Motor neuron (in vitro differentiated cells): Measurements from ENCODE around the gene ABO. TPM values are rescaled to one million over a fixed set of nuclear protein-coding genes. Genes with fewer than 3 reads are reported as not detected.
A peak's percentile ranks its signal among the peaks of the same experiment; 100 is the strongest.
"Not testable (repeated sequence)": the region's sequence is repeated elsewhere in the genome, so short reads cannot be mapped to it uniquely, and the experiment has no call there.

Experiments used
- ATAC-seq, 8 experiments: fragments of 200-7000 bp; cut with Tn5 transposase; replicated peaks in 6 of 8; 2 replicates each; pipeline ENCODE4 v1.8.0; 2021; ENCODE audit warnings: mild to moderate bottlenecking in 8 of 8, moderate library complexity in 8 of 8
- H3K27ac ChIP-seq, 2 donors: fragments of 250-450 bp; sonication (Bioruptor Pico); 2 replicates each; pipeline ENCODE4 v1.9.0; 2021; ENCODE audit warnings: antibody characterized with exemption in 2 of 2, mild to moderate bottlenecking in 2 of 2, moderate library complexity in 1 of 2
- H3K4me1 ChIP-seq, 2 donors: fragments of 250-450 bp; sonication (Bioruptor Pico); replicated peaks in 1 of 2; 2 replicates each; pipeline ENCODE4 v1.6.1; 2021; ENCODE audit warnings: antibody characterized with exemption in 2 of 2, mild to moderate bottlenecking in 2 of 2, moderate library complexity in 1 of 2
- H3K4me3 ChIP-seq, 5 donors: fragments of 250-450 bp; sonication (Bioruptor Pico); 2 replicates each; pipeline ENCODE4 v1.9.0; 2021; ENCODE audit warnings: antibody characterized with exemption in 5 of 5, mild to moderate bottlenecking in 5 of 5, moderate library complexity in 4 of 5
- WGBS, 10 experiments: fragments of 450-650 bp; shearing (Covaris generic); methylation state at CpG; one replicate each; pipeline ENCODE4 v1.0.0; 2022; 5-methylcytosine and 5-hydroxymethylcytosine counted together
- in situ Hi-C, 9 experiments: fragments of 400-800 bp; cut with MboI; loops; one replicate each; pipeline ENCODE4 v1.15.0; 2021; ENCODE audit warnings: low sequenced_read_pairs in 9 of 9, low pct_unique_long_range_greater_than_20kb in 2 of 9; ENCODE audit not compliant: unreplicated experiment in 9 of 9
- total RNA-seq, 8 experiments: library from RNA; unstranded; fragments of 300-600 nt; gene quantifications; 2 replicates each; pipeline versions ENCODE4 v1.2.3 to v1.2.4, GENCODE V29; 2022

Gene ABO
- total RNA-seq, 8 experiments from 2014 or later, result under 0.01 to 0.38 (median 0.12) TPM; not detected in 2

DNA sequence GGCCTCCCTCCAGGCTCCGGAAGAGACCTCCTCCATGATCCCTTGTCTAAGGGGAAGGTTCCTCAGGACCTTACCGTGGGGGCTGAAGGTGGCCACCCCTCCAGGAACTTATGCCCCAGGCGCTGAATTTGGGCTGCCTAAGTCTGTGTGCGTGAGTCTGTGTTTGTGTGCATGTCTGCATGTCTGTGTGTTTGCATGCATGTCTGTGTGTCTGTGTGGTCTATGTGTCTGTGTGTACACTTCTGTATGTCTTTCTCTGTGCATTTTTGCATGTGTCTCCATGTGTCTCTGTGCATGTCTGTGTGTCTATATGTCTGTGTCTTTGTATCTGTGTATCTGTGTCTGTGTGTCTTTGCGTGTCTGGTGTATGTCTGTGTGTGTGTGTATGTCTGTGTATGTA lies 20.5 kb downstream of the ABO start:
- in situ Hi-C loops, result no loop called here
- no peak for ATAC-seq
- WGBS, 10 experiments, result 80 to 100% (median 88%) methylated on average over 1 to 5 of the region's 5 CpGs; no CpG with 5 or more reads in 5 of the 10 experiments

DNA sequence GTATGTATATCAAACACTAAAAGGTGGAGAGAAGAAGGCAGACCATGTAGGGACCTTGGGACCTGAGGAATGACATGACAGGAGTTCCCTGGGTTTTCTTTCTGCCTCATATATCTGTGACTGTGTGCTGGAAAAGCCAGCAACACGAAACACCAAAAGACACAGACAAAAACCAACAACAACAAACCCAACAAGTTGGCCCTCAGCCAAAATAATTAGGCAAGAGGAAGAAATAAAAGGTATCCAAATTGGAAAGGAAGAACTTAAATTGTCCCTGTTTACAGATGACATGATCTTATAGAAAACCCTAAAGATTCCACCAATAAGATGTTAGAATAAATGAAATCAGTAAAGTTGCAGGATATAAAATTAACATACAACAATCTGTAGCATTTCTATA lies 21.7 kb downstream of the ABO start:
- no peak overlapping the region for H3K27ac ChIP-seq
- in situ Hi-C loops, result no loop called here
- no peak overlapping the region for H3K4me3 ChIP-seq
- 0 to 67% (median 42%) methylated on average over 1 of the region's 1 CpG; no CpG with 5 or more reads in 4 of the 10 experiments for WGBS, 10 experiments
- no peaks in the 10 kb centered on the region for H3K4me1 ChIP-seq
- no peak for ATAC-seq

More for the DNA sequence above, 20.5 kb downstream of the ABO start:
- Histone ChIP-seq H3K4me3 (no peak overlapping the region), H3K4me1 (no peaks in the 10 kb centered on the region), H3K27ac (no peak overlapping the region)

DNA sequence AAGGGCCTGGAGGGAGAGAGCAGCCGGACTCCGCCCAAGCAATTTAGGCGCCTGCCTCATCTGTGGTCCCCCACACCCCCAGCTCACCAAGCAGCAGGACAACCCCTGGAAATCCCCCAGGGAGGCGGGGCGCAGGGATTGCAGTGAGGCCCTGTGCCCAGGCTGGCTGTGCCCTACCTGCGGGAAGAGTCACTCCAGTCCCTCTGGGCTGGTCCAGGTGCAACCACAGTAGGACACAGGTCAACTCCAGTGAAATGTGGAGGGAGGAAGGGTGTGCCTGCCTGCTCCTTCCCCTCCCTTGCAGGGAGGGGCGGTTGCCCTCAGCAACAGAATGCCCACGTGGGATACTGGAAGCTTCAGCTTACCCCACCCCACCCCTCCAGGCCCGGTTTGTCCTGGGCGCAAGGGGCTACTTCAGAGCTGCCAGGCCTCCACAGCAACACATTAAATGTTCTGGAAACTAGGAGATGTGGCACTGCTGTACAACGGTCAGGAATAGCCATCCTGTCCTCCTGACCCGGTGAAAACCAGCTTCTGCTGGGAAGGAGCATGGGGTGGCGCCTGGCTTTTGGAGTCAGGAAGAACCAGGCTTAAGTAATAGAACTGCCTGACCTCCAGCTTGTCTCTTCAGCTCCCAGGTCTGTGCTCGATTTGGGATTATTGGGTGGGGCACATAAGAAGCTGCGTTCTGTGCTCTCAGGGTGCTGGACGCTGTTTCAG lies 22.5 kb downstream of the ABO start:
- no peaks in the 10 kb centered on the region for H3K4me1 ChIP-seq
- H3K27ac ChIP-seq, result no peak overlapping the region
- no peak overlapping the region for H3K4me3 ChIP-seq
- ATAC-seq, result peak in 7 of 8 experiments; percentile 27 to 97 (median 54)
- in situ Hi-C loops, result no loop called here
- WGBS, 10 experiments, result 0 to 100% (median 30%) methylated on average over 1 to 4 of the region's 16 CpGs; no CpG with 5 or more reads in 1 of the 10 experiments

DNA sequence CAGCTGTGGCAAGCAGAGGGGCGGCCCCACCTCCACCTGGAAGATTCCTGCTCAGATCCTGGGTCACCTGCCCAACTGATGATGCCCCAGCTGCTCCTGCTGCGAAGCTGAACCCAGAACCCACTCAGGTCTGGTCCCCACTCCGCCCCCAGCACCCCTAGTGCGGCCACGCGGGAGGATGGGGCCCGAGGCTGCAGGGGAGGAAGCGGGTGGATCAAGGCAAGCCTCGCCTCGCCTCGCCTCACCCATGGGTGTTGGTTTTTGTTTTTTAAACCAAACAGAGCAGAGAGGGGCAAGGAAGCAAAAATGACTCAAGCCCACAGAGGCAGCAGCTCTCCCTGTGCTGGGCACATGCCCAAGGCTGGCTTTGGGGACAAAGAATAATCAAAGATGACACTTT lies 23.2 kb downstream of the ABO start:
- Histone ChIP-seq H3K4me1 (no peaks in the 10 kb centered on the region), H3K27ac (no peak overlapping the region), H3K4me3 (no peak overlapping the region)
- in situ Hi-C loops, result no loop called here
- peak in 1 of 8 experiments; percentile 6 for ATAC-seq
- 20 to 94% (median 70%) methylated on average over 1 to 7 of the region's 11 CpGs; no CpG with 5 or more reads in 4 of the 10 experiments for WGBS, 10 experiments

DNA sequence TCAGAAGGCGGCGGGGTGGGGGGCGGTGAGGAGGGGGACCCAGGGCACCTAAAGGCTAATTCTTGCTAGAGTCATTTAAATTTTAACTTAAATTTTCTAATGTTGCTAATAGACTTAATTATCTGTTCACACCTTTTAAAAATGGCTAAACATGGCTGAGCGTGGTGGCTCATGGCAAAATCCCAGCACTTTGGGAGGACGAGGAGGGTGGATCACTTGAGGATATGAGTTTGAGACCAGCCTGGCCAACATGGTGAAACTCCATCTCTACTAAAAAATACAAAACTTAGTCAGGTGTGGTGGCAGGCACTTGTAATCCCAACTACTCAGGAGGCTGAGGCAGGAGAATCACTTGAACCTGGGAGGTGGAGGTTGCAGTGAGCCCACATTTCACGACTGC lies 23.8 kb downstream of the ABO start:
- 53 to 100% (median 83%) methylated on average over 1 to 3 of the region's 6 CpGs; no CpG with 5 or more reads in 3 of the 10 experiments for WGBS, 10 experiments
- ATAC-seq, in situ Hi-C loops: not testable (repeated sequence)

DNA sequence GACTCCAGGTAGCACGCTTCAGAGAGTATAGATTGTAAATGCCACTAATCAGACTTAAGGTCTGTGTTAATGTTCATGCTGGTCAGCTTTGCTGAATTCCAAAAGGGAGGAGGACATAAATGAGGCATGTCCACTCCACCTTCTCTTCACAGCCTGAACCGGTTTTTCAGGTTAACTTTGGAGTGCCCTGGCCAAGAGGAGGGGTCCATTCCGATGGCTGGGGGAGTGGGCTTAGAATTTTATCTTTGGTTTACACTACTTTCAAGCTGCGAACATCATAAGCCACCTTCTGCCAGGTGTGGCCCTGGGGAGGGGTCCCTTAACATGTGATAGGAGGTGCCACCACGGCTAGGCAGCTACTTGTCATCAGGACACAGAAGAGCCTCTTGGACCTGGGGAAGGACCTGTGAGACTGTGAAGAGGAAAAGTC lies 24.2 kb downstream of the ABO start:
- in situ Hi-C loops, result no loop called here
- no peak for ATAC-seq
- Histone ChIP-seq H3K4me3 (no peak overlapping the region), H3K4me1 (no peaks in the 10 kb centered on the region), H3K27ac (no peak overlapping the region)
- 33 to 81% (median 68%) methylated on average over 1 to 5 of the region's 5 CpGs; no CpG with 5 or more reads in 4 of the 10 experiments for WGBS, 10 experiments

More for the DNA sequence above, 23.8 kb downstream of the ABO start:
- not testable (repeated sequence) for H3K4me1 ChIP-seq, H3K27ac ChIP-seq, H3K4me3 ChIP-seq

DNA sequence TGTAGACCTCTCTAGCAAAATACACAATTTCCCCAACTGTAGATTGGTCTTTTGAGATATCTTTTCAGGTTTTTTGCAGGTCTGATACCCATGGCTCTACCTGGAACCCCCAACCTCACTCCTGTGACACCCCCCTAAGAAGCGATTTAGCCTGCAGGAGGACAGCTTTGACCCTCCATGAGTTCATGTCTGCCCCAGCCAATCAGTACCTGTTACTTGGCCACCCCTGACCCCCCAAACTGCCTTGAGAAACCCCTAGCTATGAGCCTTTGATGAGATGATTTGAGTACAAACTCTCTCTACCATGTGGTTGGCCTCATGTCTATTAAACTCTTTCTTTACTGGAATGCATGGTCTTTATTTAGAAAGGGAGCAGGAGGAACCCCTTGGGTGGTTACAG lies 25.7 kb downstream of the ABO start:
- no peak overlapping the region for H3K4me3 ChIP-seq
- in situ Hi-C loops, result no loop called here
- WGBS, 10 experiments, result no CpG with 5 or more reads among the region's 1 CpG
- no peaks in the 10 kb centered on the region for H3K4me1 ChIP-seq
- no peak for ATAC-seq
- no peak overlapping the region for H3K27ac ChIP-seq

DNA sequence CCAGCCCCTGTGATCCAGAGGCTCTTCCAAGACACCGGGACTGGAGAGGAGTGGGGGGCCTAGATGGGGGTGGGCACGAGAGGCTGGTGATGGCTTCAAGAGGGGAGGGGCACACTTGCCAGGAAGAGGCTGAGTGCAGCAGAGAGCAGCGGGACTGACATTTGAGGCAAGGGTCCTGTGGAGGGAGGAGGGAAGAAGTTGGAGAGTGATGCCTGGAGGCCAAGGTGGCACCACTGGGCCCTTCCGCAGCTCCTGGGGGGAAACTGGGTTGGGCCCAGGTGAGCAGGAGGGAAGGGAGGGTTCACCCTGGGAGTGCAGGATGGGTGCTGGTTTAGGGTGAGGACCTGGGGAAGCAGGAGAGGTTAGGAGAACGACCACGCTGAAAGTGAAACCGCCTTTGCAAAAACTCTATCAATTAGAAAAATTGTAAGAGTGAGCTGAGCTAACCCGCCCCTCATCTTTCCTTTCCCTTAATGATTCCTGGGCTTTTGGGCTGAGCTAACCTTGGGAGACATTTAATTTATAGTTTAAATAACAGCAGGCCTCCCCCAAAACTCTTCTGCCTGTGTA lies 26.2 kb downstream of the ABO start:
- no peak for ATAC-seq
- in situ Hi-C loops, result no loop called here
- 0 to 100% (median 82%) methylated on average over 1 to 4 of the region's 8 CpGs; no CpG with 5 or more reads in 4 of the 10 experiments for WGBS, 10 experiments
- Histone ChIP-seq H3K27ac (no peak overlapping the region), H3K4me1 (no peaks in the 10 kb centered on the region), H3K4me3 (no peak overlapping the region)

DNA sequence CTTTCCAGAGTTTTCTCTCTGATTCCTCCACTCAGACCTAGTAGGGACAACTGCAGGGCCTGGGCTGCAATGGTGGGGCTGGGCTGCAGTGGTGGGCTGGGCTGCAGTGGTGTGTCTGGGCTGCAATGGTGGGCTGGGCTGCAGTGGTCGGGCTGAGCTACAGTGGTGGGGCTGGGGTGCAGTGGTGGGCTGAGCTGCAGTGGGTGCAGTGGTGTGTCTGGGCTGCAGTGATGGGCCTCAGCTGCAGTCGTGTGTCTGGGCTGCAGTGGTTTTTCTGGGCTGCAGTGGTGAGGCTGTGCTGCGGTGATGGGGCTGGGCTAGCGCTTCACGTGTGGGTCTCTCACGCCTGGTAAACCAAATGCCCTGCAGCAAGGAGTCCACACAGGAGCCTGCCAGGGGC lies 27.4 kb downstream of the ABO start:
- Histone ChIP-seq H3K4me1 (no peaks in the 10 kb centered on the region), H3K27ac (no peak overlapping the region), H3K4me3 (no peak overlapping the region)
- in situ Hi-C loops, result no loop called here
- 77% methylated on average over 5 of the region's 6 CpGs; no CpG with 5 or more reads in 9 of the 10 experiments for WGBS, 10 experiments
- ATAC-seq, result no peak

DNA sequence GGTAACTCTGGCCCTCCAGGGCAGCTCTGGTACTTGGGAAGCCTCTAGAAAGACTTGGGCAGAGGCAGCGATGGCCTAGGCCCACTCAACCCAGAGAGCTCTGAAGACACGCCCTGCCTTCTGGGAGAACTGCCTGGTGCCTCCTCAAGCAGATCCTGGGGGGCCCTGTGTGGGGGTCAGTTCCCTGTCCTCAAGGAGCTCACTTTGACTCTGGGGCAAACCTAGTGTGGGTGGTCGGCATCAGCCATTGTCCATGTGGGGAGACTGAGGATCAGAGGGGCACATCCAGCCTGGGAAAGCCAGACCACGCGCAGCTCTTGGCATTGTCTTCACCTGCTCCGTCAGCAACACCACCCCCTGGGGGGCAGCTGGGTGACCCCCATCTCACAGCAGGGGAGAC lies 28.0 kb downstream of the ABO start:
- in situ Hi-C loops, result no loop called here
- no peak for ATAC-seq
- Histone ChIP-seq H3K27ac (no peak overlapping the region), H3K4me3 (no peak overlapping the region), H3K4me1 (no peaks in the 10 kb centered on the region)
- WGBS, 10 experiments, result 0 to 100% (median 39%) methylated on average over 1 to 5 of the region's 6 CpGs; no CpG with 5 or more reads in 6 of the 10 experiments

DNA sequence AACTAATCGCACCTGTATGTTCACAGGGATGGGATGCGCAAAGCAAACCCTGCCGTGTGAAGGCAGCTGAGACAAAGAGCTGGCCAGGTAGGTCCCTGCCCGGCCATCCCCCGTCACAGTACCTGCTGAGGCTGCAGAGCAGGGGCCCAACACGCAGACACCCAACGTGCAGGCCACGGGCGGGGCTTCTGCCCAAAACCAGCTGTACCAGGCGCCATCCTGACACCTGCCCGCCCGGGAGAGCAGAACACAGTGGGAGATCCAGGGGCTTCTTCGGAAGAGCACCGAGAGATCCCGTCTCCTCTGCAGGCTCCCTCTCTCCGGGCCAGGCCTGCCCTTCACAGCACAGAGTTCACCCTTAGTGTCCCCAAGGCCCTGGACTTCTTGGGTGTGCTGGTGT lies 28.4 kb downstream of the ABO start:
- ATAC-seq, result no peak
- Histone ChIP-seq H3K4me3 (no peak overlapping the region), H3K4me1 (no peaks in the 10 kb centered on the region), H3K27ac (no peak overlapping the region)
- 63 to 100% (median 94%) methylated on average over 1 to 12 of the region's 16 CpGs; no CpG with 5 or more reads in 5 of the 10 experiments for WGBS, 10 experiments
- in situ Hi-C loops, result no loop called here

DNA sequence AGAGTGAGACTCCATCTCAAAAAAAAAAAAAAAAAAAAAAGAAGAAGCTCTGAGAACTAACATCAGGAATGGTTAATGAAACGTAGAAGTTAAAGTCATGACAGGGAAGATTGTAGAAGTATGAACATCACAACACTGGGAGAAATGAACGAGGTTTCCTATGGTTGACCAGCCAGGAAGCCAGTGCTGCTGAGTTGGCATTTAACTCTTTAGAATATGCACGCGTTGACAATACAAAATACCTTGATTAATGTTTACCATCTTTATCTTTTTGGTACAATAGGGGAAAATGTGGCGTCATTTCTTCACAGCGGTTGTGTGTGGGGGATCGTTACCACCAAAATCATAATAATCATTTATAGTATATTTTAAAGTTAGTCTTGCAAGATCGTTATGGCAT lies 32.0 kb downstream of the ABO start:
- Histone ChIP-seq H3K4me1 (peaks cover 13 to 15% of the 10 kb centered on the region in 2 donors), H3K4me3 (no peak overlapping the region), H3K27ac (no peak overlapping the region)
- no peak for ATAC-seq
- 43 to 94% (median 80%) methylated on average over 5 to 8 of the region's 8 CpGs; no CpG with 5 or more reads in 1 of the 10 experiments for WGBS, 10 experiments
- in situ Hi-C loops, result no loop called here

DNA sequence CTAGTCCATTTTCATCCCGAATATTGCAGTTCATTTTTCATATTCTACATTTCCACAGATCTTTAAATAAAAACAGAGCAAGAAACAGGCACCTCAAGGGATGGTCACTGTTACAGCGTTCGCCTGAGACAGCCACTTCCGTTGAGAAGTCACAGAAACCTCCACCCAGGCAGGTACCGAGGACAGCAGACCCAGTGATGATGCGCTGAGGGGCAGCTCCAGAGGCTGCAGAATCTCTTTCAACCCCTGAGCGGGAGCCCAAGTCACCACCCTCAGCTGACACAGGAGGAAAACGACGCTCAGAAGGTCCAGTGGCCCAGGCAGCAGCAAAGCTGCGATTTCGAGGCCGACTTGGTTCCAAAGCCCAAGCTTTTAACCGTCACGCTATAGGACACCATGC lies 32.8 kb downstream of the ABO start:
- no peak for ATAC-seq
- Histone ChIP-seq H3K4me3 (no peak overlapping the region), H3K27ac (no peak overlapping the region), H3K4me1 (peaks cover 20 to 21% of the 10 kb centered on the region in 2 donors)
- WGBS, 10 experiments, result 33 to 95% (median 68%) methylated on average over 1 to 12 of the region's 14 CpGs; no CpG with 5 or more reads in 1 of the 10 experiments
- in situ Hi-C loops, result no loop called here
